Transverse colon (tissue), 4 donors: Measurements from ENCODE around the gene SLC25A19. TPM values are rescaled to one million over a fixed set of nuclear protein-coding genes. Genes with fewer than 3 reads are reported as not detected.

Source experiments
- DNase-seq: peaks from one replicate; pipeline ENCODE4 v3.0.0-alpha.2; 2019
- H3K27ac ChIP-seq, 4 donors: fragments of 200-600 bp; sonication (generic); 2 replicates each; pipeline ENCODE4 v1.5.1; 2016 to 2018; ENCODE audit warnings: inconsistent platforms in 4 of 4
- H3K27me3 ChIP-seq: fragments of 200-600 bp; sonication (generic); 2 replicates; pipeline ENCODE4 v1.5.1; 2017; ENCODE audit warnings: inconsistent platforms
- H3K36me3 ChIP-seq, 4 donors: fragments of 200-600 bp; sonication (generic); 2 replicates each; pipeline ENCODE4 v1.5.1; 2017 to 2019; ENCODE audit warnings: inconsistent platforms in 4 of 4
- H3K4me1 ChIP-seq, 4 donors: fragments of 200-600 bp; sonication (generic); 2 replicates each; pipeline ENCODE4 v1.5.1; 2017 to 2020; ENCODE audit warnings: inconsistent platforms in 4 of 4
- H3K4me3 ChIP-seq, 4 donors: fragments of 200-600 bp; sonication (generic); 1 replicate in 1 of 4; 2 replicates in 3 of 4; pipeline versions ENCODE4 v1.5.1 to v1.6.1; 2017 to 2019; ENCODE audit warnings: inconsistent platforms in 4 of 4
- H3K9me3 ChIP-seq, 2 donors: fragments of 200-600 bp; sonication (generic); 2 replicates each; pipeline ENCODE4 v1.5.1; 2017 to 2019; ENCODE audit warnings: inconsistent platforms in 2 of 2
- EP300 ChIP-seq: sonication (generic); formaldehyde crosslinking; IDR thresholded peaks from one replicate; pipeline ENCODE4 v1.6.1; 2017; ENCODE audit warnings: antibody characterized with exemption, low read depth
- POLR2A ChIP-seq: fragments of 450-650 bp; IDR thresholded peaks from one replicate; pipeline ENCODE4 v1.6.1; 2016; ENCODE audit warnings: antibody characterized with exemption, mild to moderate bottlenecking, moderate library complexity
- POLR2AphosphoS5 ChIP-seq, 3 donors: sonication (generic); formaldehyde crosslinking; IDR thresholded peaks; one replicate each; pipeline ENCODE4 v1.6.1; 2016; ENCODE audit warnings: antibody characterized with exemption in 3 of 3
- WGBS, 2 donors: methylation state at CpG; one replicate each; pipeline ENCODE4 v1.1.5; 2018; ENCODE audit warnings: low coverage in 1 of 2; 5-methylcytosine and 5-hydroxymethylcytosine counted together
- in situ Hi-C, 4 donors: fragments of 200-750 bp; cut with MboI; loops; one replicate each; pipeline versions ENCODE4 v1.15.0 to v1.15.1; 2017; ENCODE audit warnings: low sequenced_read_pairs in 3 of 4, low pct_ligation_motif_present in 1 of 4, low pct_unique_long_range_greater_than_20kb in 1 of 4
- intact Hi-C: fragments of 100-400 bp; cut with DNase I; formaldehyde crosslinking; loops from one replicate; pipeline ENCODE4 v1.15.1; 2023; ENCODE audit warnings: low total_unique reads
- total RNA-seq, 4 donors: library from RNA; depleted of rRNA; stranded (reverse); fragments of >200 nt; gene quantifications; one replicate each; pipeline ENCODE4 v1.1.0, GENCODE V29; 2016
- TF ChIP-seq, protein P1 (sequence below), 5 experiments: fragments of 200-600 bp in 3 of 5; fragments of 450-650 bp in 2 of 5; sonication (generic) in 3 of 5; IDR thresholded peaks; 1 replicate in 2 of 5; 2 replicates in 3 of 5; pipeline ENCODE4 v1.5.1; 2016 to 2017; ENCODE audit warnings: antibody characterized with exemption in 5 of 5, inconsistent platforms in 3 of 5, mild to moderate bottlenecking in 2 of 5, moderate library complexity in 1 of 5

The SLC25A19 gene
- total RNA-seq, 4 donors from 2014 or later: 12.6 to 49.6 (median 20.7) TPM

DNA sequence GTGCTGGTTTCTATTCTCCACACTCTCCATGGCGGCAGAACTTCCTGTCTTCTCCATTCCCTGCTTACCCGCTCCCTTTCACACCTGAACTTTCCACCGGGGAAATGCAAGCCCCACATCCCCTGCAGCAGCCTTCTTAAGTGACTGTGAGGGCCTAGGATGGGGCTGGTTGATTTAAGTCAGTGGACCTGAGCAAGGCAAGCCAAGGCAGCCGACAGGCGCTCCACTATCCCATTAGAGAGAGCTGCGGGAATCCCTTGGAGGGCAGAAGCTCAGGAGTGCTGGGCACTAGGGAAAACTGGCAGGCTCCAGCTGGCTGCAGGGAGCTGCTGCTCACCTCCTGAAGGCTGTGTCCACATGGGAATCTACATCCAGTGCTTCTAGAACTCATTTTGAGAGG, 36.1 kb upstream of the SLC25A19 start:
- DNase-seq: no peak
- peaks cover 0 to 5% (median 2%) of the 10 kb centered on the region in 4 donors for H3K36me3 ChIP-seq
- 88% methylated on average over 6 of the region's 6 CpGs; no CpG with 5 or more reads in 1 of the 2 donors for whole genome bisulfite sequencing, 2 donors
- H3K27ac ChIP-seq: peak overlapping the region; percentile 20 to 55 (median 38)
- no peak overlapping the region for H3K4me3 ChIP-seq
- peaks cover 3 to 26% (median 7%) of the 10 kb centered on the region in 4 donors for H3K4me1 ChIP-seq
- no peaks in the 10 kb centered on the region for H3K9me3 ChIP-seq
- in situ Hi-C loops: no loop called here
- intact Hi-C loops: no loop called here
- no peak for TF ChIP-seq EP300
- no peak for TF ChIP-seq POLR2AphosphoS5 (IDR thresholded peaks at IDR 0.05)
- TF ChIP-seq POLR2A: no peak
- H3K27me3 ChIP-seq: no peaks in the 10 kb centered on the region

DNA sequence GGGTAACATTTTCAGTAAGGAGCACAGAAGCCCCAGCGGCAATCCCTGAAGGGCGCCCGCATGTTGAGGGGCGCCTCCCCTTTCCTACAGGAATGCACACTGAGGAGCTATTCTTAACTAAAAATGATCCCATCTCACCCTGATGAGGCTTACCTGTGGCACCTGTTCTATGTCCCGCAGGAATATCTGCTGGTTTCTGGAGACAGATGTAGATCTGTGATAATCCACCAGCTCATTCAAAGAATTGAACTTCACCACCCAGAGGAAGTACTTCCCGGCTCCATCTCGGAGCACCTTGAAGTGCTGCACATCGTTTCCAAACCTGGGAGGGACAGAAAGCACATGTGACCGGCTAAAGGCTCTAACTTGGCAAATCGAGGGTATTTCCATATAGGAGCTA, 32.3 kb upstream of the SLC25A19 start:
- no peak overlapping the region for H3K4me3 ChIP-seq
- H3K27ac ChIP-seq: peak overlapping the region in 1 of 4 donors; percentile 41
- no peak for DNase-seq
- no peaks in the 10 kb centered on the region for H3K27me3 ChIP-seq
- no peaks in the 10 kb centered on the region for H3K9me3 ChIP-seq
- in situ Hi-C loops (loop anchor here (5.0 to 25.0 kb wide), 2 partner anchors 91 kb away; partner anchors contain the start of gene GRB2 (in 2 of the 4)), intact Hi-C loops (loop anchor here (5.0 kb wide), 1 partner anchor 81 kb away; no protein-coding TSS in a partner anchor)
- TF ChIP-seq POLR2AphosphoS5 (IDR thresholded peaks at IDR 0.05) (no peak), EP300 (no peak), POLR2A (no peak)
- TF ChIP-seq, protein P1, sequence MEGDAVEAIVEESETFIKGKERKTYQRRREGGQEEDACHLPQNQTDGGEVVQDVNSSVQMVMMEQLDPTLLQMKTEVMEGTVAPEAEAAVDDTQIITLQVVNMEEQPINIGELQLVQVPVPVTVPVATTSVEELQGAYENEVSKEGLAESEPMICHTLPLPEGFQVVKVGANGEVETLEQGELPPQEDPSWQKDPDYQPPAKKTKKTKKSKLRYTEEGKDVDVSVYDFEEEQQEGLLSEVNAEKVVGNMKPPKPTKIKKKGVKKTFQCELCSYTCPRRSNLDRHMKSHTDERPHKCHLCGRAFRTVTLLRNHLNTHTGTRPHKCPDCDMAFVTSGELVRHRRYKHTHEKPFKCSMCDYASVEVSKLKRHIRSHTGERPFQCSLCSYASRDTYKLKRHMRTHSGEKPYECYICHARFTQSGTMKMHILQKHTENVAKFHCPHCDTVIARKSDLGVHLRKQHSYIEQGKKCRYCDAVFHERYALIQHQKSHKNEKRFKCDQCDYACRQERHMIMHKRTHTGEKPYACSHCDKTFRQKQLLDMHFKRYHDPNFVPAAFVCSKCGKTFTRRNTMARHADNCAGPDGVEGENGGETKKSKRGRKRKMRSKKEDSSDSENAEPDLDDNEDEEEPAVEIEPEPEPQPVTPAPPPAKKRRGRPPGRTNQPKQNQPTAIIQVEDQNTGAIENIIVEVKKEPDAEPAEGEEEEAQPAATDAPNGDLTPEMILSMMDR (IDR thresholded peaks at IDR 0.05): no peak
- peaks cover 0 to 10% (median 5%) of the 10 kb centered on the region in 4 donors for H3K36me3 ChIP-seq
- H3K4me1 ChIP-seq: peaks cover 3 to 30% (median 7%) of the 10 kb centered on the region in 4 donors
- 58 to 81% methylated on average over 2 to 10 of the region's 10 CpGs for WGBS, 2 donors

- no peak for TF ChIP-seq POLR2AphosphoS5 (IDR thresholded peaks at IDR 0.05)
- TF ChIP-seq POLR2A: no peak
- TF ChIP-seq, protein P1 (IDR thresholded peaks at IDR 0.05): no peak
- no peak for TF ChIP-seq EP300
- Histone ChIP-seq H3K4me3 (no peak overlapping the region), H3K27me3 (no peaks in the 10 kb centered on the region), H3K36me3 (peaks cover 0 to 10% (median 5%) of the 10 kb centered on the region in 4 donors), H3K4me1 (peaks cover 3 to 22% (median 4%) of the 10 kb centered on the region in 4 donors), H3K9me3 (no peaks in the 10 kb centered on the region), H3K27ac (peak overlapping the region; percentile 41 to 76 (median 46))
- intact Hi-C loops: loop anchor here (5.0 kb wide), 1 partner anchor 82 kb away; no protein-coding TSS in a partner anchor
- in situ Hi-C loops: loop anchor here (5.0 to 25.0 kb wide), 2 partner anchors 92 kb away; partner anchors contain the start of gene GRB2 (in 2 of the 4)
- peak; percentile 46 for DNase-seq
- 69 to 74% methylated on average over 16 to 20 of the region's 20 CpGs for WGBS, 2 donors
Observed at GRCh38 chr17:75319904-75320691, 30.9 kb upstream of the SLC25A19 start.

DNA sequence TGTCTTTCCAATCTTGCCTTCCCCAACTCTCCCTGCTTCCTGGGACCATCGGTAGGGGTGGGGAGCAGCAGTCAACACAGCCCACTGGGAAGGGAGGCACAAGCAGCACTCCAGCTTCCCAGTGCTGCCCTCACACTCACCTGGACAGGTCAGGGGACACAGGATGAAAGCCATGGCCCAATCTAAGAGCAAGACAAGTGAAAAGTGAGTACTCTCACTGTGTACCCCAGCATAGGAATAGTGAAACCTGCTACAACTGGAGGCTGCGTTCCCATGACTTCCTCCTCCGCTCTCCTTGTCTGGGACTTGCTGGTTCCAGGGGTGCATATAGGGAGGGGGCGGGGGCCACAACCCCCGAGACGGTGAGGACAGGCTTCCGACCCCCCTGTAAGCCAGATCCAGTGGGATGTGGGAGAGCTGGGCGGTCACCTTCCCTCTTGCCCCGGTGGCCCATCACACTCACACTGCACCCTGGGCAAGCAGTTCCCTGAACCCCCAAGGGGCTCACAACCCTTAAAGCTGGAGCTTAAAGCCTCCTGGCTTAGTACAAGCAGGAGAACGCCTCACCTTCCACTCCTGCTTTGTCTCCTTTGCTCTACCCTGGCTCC, 29.5 kb upstream of the SLC25A19 start:
- peaks cover 0 to 19% (median 4%) of the 10 kb centered on the region in 4 donors for H3K4me1 ChIP-seq
- peak overlapping the region; percentile 21 to 76 (median 44) for H3K27ac ChIP-seq
- TF ChIP-seq, protein P1 (IDR thresholded peaks at IDR 0.05): no peak
- TF ChIP-seq EP300 (no peak), POLR2AphosphoS5 (IDR thresholded peaks at IDR 0.05) (no peak), POLR2A (no peak)
- H3K4me3 ChIP-seq: no peak overlapping the region
- H3K36me3 ChIP-seq: peaks cover 0 to 10% (median 4%) of the 10 kb centered on the region in 4 donors
- intact Hi-C loops: no loop called here
- in situ Hi-C loops: loop anchor here in 2 of 4 donors (25.0 kb wide), 1 partner anchor 94 kb away; the partner anchor contains the start of gene GRB2 (in 2 of the 2)
- no peaks in the 10 kb centered on the region for H3K27me3 ChIP-seq
- no peak for DNase-seq
- no peaks in the 10 kb centered on the region for H3K9me3 ChIP-seq
- WGBS, 2 donors: 73 to 86% methylated on average over 1 to 10 of the region's 10 CpGs
